Fibroblast of lung (primary cell): Measurements from ENCODE around the gene CEACAM8.
A peak's percentile ranks its signal among the peaks of the same experiment; 100 is the strongest.

Experiments used
- CTCF ChIP-seq, 2 donors: IDR thresholded peaks in 1 of 2; conservative IDR thresholded peaks in 1 of 2; 1 replicate in 1 of 2; 2 replicates in 1 of 2; pipeline ENCODE4 v1.5.1; 2011 to 2012; ENCODE audit warnings: low read length in 2 of 2, control low read depth in 1 of 2, inconsistent platforms in 1 of 2, low read depth in 1 of 2, mild to moderate bottlenecking in 1 of 2
- EZH2 ChIP-seq: IDR thresholded peaks from 2 replicates; pipeline ENCODE4 v1.5.1; 2012; ENCODE audit warnings: low read length, control low read depth, mild to moderate bottlenecking; ENCODE audit errors: missing control alignments

GRCh38 chr19:42606660-42607351 is 12.1 kb upstream of the CEACAM8 start:
- TF ChIP-seq CTCF (conservative IDR thresholded peaks at IDR 0.05 in 1 of 2, IDR thresholded peaks at IDR 0.05 in 1 of 2; ENCODE audit: low read depth in 1 of 2, low read length in 2 of 2) (peak; percentile 58 to 59), EZH2 (no peak)
